Measurements from ENCODE around the gene CENPI.
A peak's percentile ranks its signal among the peaks of the same experiment; 100 is the strongest.
"Not testable (repeated sequence)": the region's sequence is repeated elsewhere in the genome, so short reads cannot be mapped to it uniquely, and the experiment has no call there.

CENPI gene

GRCh38 chrX:101097546-101098453 is at the start of gene CENPI:
CENPI (plus strand) TSS chrX:101098204; CDS start chrX:101101071, 2,867 bp downstream.
- peak; percentile 91 for DNase-seq

GRCh38 chrX:101051153-101051548 is 46.9 kb upstream of the CENPI start:
- no peak for DNase-seq

- DNase-seq, result peak; percentile 44
These were observed 46.3 kb upstream of the CENPI start, which contains the start of gene TRMT2B for GRCh38 chrX:101051549-101052302. TRMT2B (minus strand) TSS chrX:101052111; CDS start chrX:101042289, 9,822 bp downstream.

- not testable (repeated sequence) for DNase-seq
These were observed 41.5 kb upstream of the CENPI start for GRCh38 chrX:101056551-101056950.

- DNase-seq, result no peak
These were observed 40.8 kb upstream of the CENPI start for GRCh38 chrX:101057093-101057714.

GRCh38 chrX:101062176-101062575 is 35.8 kb upstream of the CENPI start:
- no peak for DNase-seq

GRCh38 chrX:101071582-101071981 is 26.4 kb upstream of the CENPI start:
- no peak for DNase-seq

- DNase-seq, result no peak
These were observed 19.0 kb upstream of the CENPI start, which contains the start of gene TMEM35A for GRCh38 chrX:101078716-101079598. TMEM35A (plus strand) TSS chrX:101078879; CDS start chrX:101079003, 124 bp downstream.

GRCh38 chrX:101079736-101080270 is 18.2 kb upstream of the CENPI start:
- no peak for DNase-seq

- DNase-seq, result no peak
These were observed 17.5 kb upstream of the CENPI start for GRCh38 chrX:101080326-101081124.

- DNase-seq, result no peak
These were observed 16.8 kb upstream of the CENPI start for GRCh38 chrX:101081231-101081630.

- DNase-seq, result no peak
These were observed 6.2 kb upstream of the CENPI start for GRCh38 chrX:101091817-101092216.

- DNase-seq, result no peak
These were observed 10.3 kb downstream of the CENPI start for GRCh38 chrX:101108284-101108683.

- no peak for DNase-seq
These were observed 19.7 kb downstream of the CENPI start for GRCh38 chrX:101117701-101118100.

GRCh38 chrX:101136235-101136634 is 38.2 kb downstream of the CENPI start:
- DNase-seq, result no peak

Measured in NCI-H526 treated with DMSO at 0.1 percent for 48 hours (cell line).